Measurements from ENCODE around the gene CABYR.
A peak's percentile ranks its signal among the peaks of the same experiment; 100 is the strongest.

Gene CABYR

GRCh38 chr18:24198461-24198860 lies 59.6 kb downstream of the CABYR start:
- Histone ChIP-seq H4K91ac (ENCODE audit: low read depth, low read length, poor library complexity) (no peak overlapping the region), H2BK12ac (ENCODE audit: low read length) (no peak overlapping the region), H3K4me1 (ENCODE audit: control insufficient read depth in 2 of 2, insufficient read depth in 1 of 2, low read depth in 1 of 2, low read length in 2 of 2) (peaks cover 0 to 9% of the 10 kb centered on the region in 2 donors), H3K36me3 (replicated peaks in 1 of 2; ENCODE audit: control insufficient read depth in 2 of 2, insufficient read depth in 2 of 2, low read length in 2 of 2) (peaks cover 0 to 29% of the 10 kb centered on the region in 2 donors), H2BK120ac (ENCODE audit: low read depth, low read length) (no peak overlapping the region), H3K9ac (ENCODE audit: low read depth, low read length, poor library complexity) (no peak overlapping the region), H3K18ac (ENCODE audit: low read length) (no peak overlapping the region), H3K4me2 (ENCODE audit: insufficient read depth, low read length, poor library complexity, severe bottlenecking) (no peak overlapping the region), H3K79me1 (ENCODE audit: low read depth, low read length) (no peaks in the 10 kb centered on the region), H3K27me3 (ENCODE audit: control insufficient read depth in 3 of 3, insufficient read depth in 3 of 3, low read depth in 1 of 3, low read length in 3 of 3) (no peaks in the 10 kb centered on the region), H2AFZ (ENCODE audit: low read length) (no peak overlapping the region), H2BK15ac (ENCODE audit: low read length) (no peak overlapping the region), H3K23ac (ENCODE audit: low read depth, low read length, poor library complexity) (no peak overlapping the region), H3K27ac (replicated peaks; ENCODE audit: low read length) (no peak overlapping the region), H2BK5ac (ENCODE audit: low read length) (no peak overlapping the region), H3K14ac (ENCODE audit: low read length) (peak overlapping the region; percentile 71), H3K4ac (ENCODE audit: low read length) (peak overlapping the region; percentile 89), H3K9me3 (replicated peaks in 1 of 2; ENCODE audit: control insufficient read depth in 2 of 2, insufficient read depth in 1 of 2, low read depth in 1 of 2, low read length in 2 of 2) (no peaks in the 10 kb centered on the region), H2AK5ac (ENCODE audit: low read depth, low read length) (no peak overlapping the region), H3K4me3 (ENCODE audit: low read length in 2 of 2) (no peak overlapping the region), H4K8ac (ENCODE audit: low read depth, low read length) (no peak overlapping the region)
- no CpG with 5 or more reads among the region's 9 CpGs for WGBS, 2 donors (ENCODE audit: extremely low coverage in 2 of 2, insufficient read length in 2 of 2, insufficient replicate concordance in 1 of 2)
- no peak for DNase-seq (ENCODE audit: low spot score)

GRCh38 chr18:24199372-24199962 lies 60.6 kb downstream of the CABYR start:
- no CpG with 5 or more reads among the region's 5 CpGs for WGBS, 2 donors (ENCODE audit: extremely low coverage in 2 of 2, insufficient read length in 2 of 2, insufficient replicate concordance in 1 of 2)
- no peak overlapping the region for H2AFZ ChIP-seq (ENCODE audit: low read length)
- no peaks in the 10 kb centered on the region for H3K27me3 ChIP-seq (ENCODE audit: control insufficient read depth in 3 of 3, insufficient read depth in 3 of 3, low read depth in 1 of 3, low read length in 3 of 3)

GRCh38 chr18:24200494-24201290 lies 61.8 kb downstream of the CABYR start:
- Histone ChIP-seq H3K18ac (ENCODE audit: low read length) (no peak overlapping the region), H3K27me3 (ENCODE audit: control insufficient read depth in 3 of 3, insufficient read depth in 3 of 3, low read depth in 1 of 3, low read length in 3 of 3) (no peaks in the 10 kb centered on the region), H3K4me1 (ENCODE audit: control insufficient read depth in 2 of 2, insufficient read depth in 1 of 2, low read depth in 1 of 2, low read length in 2 of 2) (peaks cover 0 to 9% of the 10 kb centered on the region in 2 donors), H3K23ac (ENCODE audit: low read depth, low read length, poor library complexity) (no peak overlapping the region), H4K8ac (ENCODE audit: low read depth, low read length) (no peak overlapping the region), H3K4me2 (ENCODE audit: insufficient read depth, low read length, poor library complexity, severe bottlenecking) (no peak overlapping the region), H3K27ac (replicated peaks; ENCODE audit: low read length) (no peak overlapping the region), H2BK15ac (ENCODE audit: low read length) (no peak overlapping the region), H2BK12ac (ENCODE audit: low read length) (no peak overlapping the region), H2BK120ac (ENCODE audit: low read depth, low read length) (no peak overlapping the region), H3K9me3 (replicated peaks in 1 of 2; ENCODE audit: control insufficient read depth in 2 of 2, insufficient read depth in 1 of 2, low read depth in 1 of 2, low read length in 2 of 2) (no peaks in the 10 kb centered on the region), H3K36me3 (replicated peaks in 1 of 2; ENCODE audit: control insufficient read depth in 2 of 2, insufficient read depth in 2 of 2, low read length in 2 of 2) (peaks cover 0 to 12% of the 10 kb centered on the region in 2 donors), H2AK5ac (ENCODE audit: low read depth, low read length) (no peak overlapping the region), H3K79me1 (ENCODE audit: low read depth, low read length) (no peaks in the 10 kb centered on the region), H4K91ac (ENCODE audit: low read depth, low read length, poor library complexity) (no peak overlapping the region), H3K4ac (ENCODE audit: low read length) (no peak overlapping the region), H3K9ac (ENCODE audit: low read depth, low read length, poor library complexity) (no peak overlapping the region), H3K4me3 (ENCODE audit: low read length in 2 of 2) (no peak overlapping the region), H3K14ac (ENCODE audit: low read length) (no peak overlapping the region), H2BK5ac (ENCODE audit: low read length) (no peak overlapping the region), H2AFZ (ENCODE audit: low read length) (no peak overlapping the region)
- WGBS, 2 donors (ENCODE audit: extremely low coverage in 2 of 2, insufficient read length in 2 of 2, insufficient replicate concordance in 1 of 2) = no CpG with 5 or more reads among the region's 11 CpGs
- DNase-seq (ENCODE audit: low spot score) = no peak

More at GRCh38 chr18:24199372-24199962, 60.6 kb downstream of the CABYR start:
- Histone ChIP-seq H4K91ac (ENCODE audit: low read depth, low read length, poor library complexity) (no peak overlapping the region), H4K8ac (ENCODE audit: low read depth, low read length) (no peak overlapping the region), H3K18ac (ENCODE audit: low read length) (peak overlapping the region; percentile 76), H3K36me3 (replicated peaks in 1 of 2; ENCODE audit: control insufficient read depth in 2 of 2, insufficient read depth in 2 of 2, low read length in 2 of 2) (peaks cover 0 to 20% of the 10 kb centered on the region in 2 donors), H3K4ac (ENCODE audit: low read length) (no peak overlapping the region), H3K23ac (ENCODE audit: low read depth, low read length, poor library complexity) (no peak overlapping the region), H3K4me1 (ENCODE audit: control insufficient read depth in 2 of 2, insufficient read depth in 1 of 2, low read depth in 1 of 2, low read length in 2 of 2) (peaks cover 0 to 9% of the 10 kb centered on the region in 2 donors), H3K14ac (ENCODE audit: low read length) (no peak overlapping the region), H3K4me2 (ENCODE audit: insufficient read depth, low read length, poor library complexity, severe bottlenecking) (no peak overlapping the region), H2BK12ac (ENCODE audit: low read length) (no peak overlapping the region), H2BK15ac (ENCODE audit: low read length) (no peak overlapping the region), H3K4me3 (ENCODE audit: low read length in 2 of 2) (no peak overlapping the region), H3K79me1 (ENCODE audit: low read depth, low read length) (no peaks in the 10 kb centered on the region), H3K9me3 (replicated peaks in 1 of 2; ENCODE audit: control insufficient read depth in 2 of 2, insufficient read depth in 1 of 2, low read depth in 1 of 2, low read length in 2 of 2) (no peaks in the 10 kb centered on the region), H3K9ac (ENCODE audit: low read depth, low read length, poor library complexity) (no peak overlapping the region), H2BK5ac (ENCODE audit: low read length) (no peak overlapping the region), H2AK5ac (ENCODE audit: low read depth, low read length) (no peak overlapping the region), H3K27ac (replicated peaks; ENCODE audit: low read length) (no peak overlapping the region), H2BK120ac (ENCODE audit: low read depth, low read length) (no peak overlapping the region)
- no peak for DNase-seq (ENCODE audit: low spot score)

Measured in neuronal stem cell (in vitro differentiated cells).